Memory B cell (primary cell): Measurements from ENCODE around the gene TLE1.

Experiments used
- ATAC-seq: fragments of 150-1000 bp; cut with Tn5 transposase; 2 replicates; pipeline ENCODE4 v1.10.0; 2021; ENCODE audit warnings: low read depth, mild to moderate bottlenecking, moderate library complexity
- DNase-seq, 2 donors: peaks; one replicate each; pipeline ENCODE4 v3.0.0; 2022; ENCODE audit warnings: low spot score in 2 of 2
- H3K27ac Mint-ChIP-seq: one replicate; pipeline ENCODE4 v1.8.0; 2022; ENCODE audit warnings: mild to moderate bottlenecking, moderate library complexity, mixed read lengths
- H3K27me3 Mint-ChIP-seq: one replicate; pipeline ENCODE4 v1.8.0; 2022; ENCODE audit warnings: mixed read lengths
- H3K36me3 Mint-ChIP-seq: one replicate; pipeline ENCODE4 v1.8.0; 2022; ENCODE audit warnings: mild to moderate bottlenecking, mixed read lengths
- H3K4me1 Mint-ChIP-seq: one replicate; pipeline ENCODE4 v1.8.0; 2022; ENCODE audit warnings: mixed read lengths
- H3K4me3 Mint-ChIP-seq: one replicate; pipeline ENCODE4 v1.8.0; 2022; ENCODE audit warnings: mild to moderate bottlenecking, moderate library complexity, mixed read lengths
- H3K9me3 Mint-ChIP-seq: one replicate; pipeline ENCODE4 v1.8.0; 2022; ENCODE audit warnings: mixed read lengths

Gene TLE1

GRCh38 chr9:81549500-81550206 lies 139.7 kb downstream of the TLE1 start:
- DNase-seq: no peak
- H3K27ac Mint-ChIP-seq: no peak overlapping the region
- H3K4me3 Mint-ChIP-seq: no peak overlapping the region
- H3K27me3 Mint-ChIP-seq: no peaks in the 10 kb centered on the region
- H3K9me3 Mint-ChIP-seq: no peaks in the 10 kb centered on the region
- H3K36me3 Mint-ChIP-seq: no peaks in the 10 kb centered on the region
- H3K4me1 Mint-ChIP-seq: peaks cover 5% of the 10 kb centered on the region
- no peak for ATAC-seq

- DNase-seq: no peak
- Mint-ChIP-seq H3K9me3 (no peaks in the 10 kb centered on the region), H3K27me3 (no peaks in the 10 kb centered on the region), H3K4me3 (no peak overlapping the region), H3K4me1 (peaks cover 5% of the 10 kb centered on the region), H3K27ac (no peak overlapping the region), H3K36me3 (no peaks in the 10 kb centered on the region)
- no peak for ATAC-seq
These were observed 140.4 kb downstream of the TLE1 start for GRCh38 chr9:81548911-81549310.

DNA sequence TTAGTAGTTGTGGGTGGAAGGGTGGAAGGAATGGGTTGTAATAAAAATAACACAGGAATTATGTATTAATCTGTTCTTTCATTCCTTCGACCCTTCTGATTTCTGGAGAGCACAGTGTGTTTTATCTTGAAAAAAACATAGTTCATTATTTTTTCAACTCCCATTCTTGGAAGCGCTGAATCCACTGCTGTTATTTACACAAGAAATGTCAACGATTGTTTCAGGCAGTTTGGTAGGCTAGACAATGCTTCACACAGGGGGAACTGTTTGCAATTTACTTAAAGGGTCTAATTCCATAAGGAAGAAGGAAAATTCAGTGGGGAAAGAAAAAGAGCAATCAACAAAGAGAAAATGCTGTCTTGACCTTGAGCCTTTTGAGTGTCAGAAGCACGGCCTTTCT lies 142.9 kb downstream of the TLE1 start:
- Mint-ChIP-seq H3K36me3 (no peaks in the 10 kb centered on the region), H3K4me3 (no peak overlapping the region), H3K27ac (no peak overlapping the region), H3K27me3 (no peaks in the 10 kb centered on the region), H3K4me1 (peaks cover 5% of the 10 kb centered on the region), H3K9me3 (no peaks in the 10 kb centered on the region)
- ATAC-seq (no peak), DNase-seq (no peak)

DNA sequence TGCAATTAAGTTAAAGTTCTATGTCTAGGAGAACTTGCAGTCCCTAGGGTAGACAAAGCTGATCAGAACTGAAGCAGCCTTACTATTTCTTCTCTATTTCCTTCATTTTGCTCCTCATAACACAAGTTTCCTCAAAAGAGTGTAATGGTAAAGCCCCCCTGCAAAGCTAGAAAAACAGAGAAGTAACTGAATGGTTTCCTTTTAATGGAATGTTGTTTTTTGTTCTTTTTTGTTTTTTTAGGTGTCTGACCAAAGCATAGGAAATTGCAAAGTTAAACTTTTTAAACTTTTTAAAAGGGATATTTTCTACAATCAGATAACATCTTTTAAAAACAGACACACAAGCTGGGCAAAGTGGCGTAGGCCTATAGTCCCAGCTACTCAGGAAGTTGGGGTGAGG lies 145.7 kb downstream of the TLE1 start:
- ATAC-seq (no peak), DNase-seq (no peak)
- no peaks in the 10 kb centered on the region for H3K9me3 Mint-ChIP-seq
- H3K36me3 Mint-ChIP-seq: no peaks in the 10 kb centered on the region
- no peak overlapping the region for H3K27ac Mint-ChIP-seq
- no peak overlapping the region for H3K4me3 Mint-ChIP-seq
- H3K4me1 Mint-ChIP-seq: no peaks in the 10 kb centered on the region
- no peaks in the 10 kb centered on the region for H3K27me3 Mint-ChIP-seq

GRCh38 chr9:81542118-81542889 lies 147.0 kb downstream of the TLE1 start:
- ATAC-seq: no peak
- no peaks in the 10 kb centered on the region for H3K36me3 Mint-ChIP-seq
- H3K4me3 Mint-ChIP-seq: no peak overlapping the region
- H3K4me1 Mint-ChIP-seq: no peaks in the 10 kb centered on the region
- no peak overlapping the region for H3K27ac Mint-ChIP-seq
- H3K9me3 Mint-ChIP-seq: no peaks in the 10 kb centered on the region
- H3K27me3 Mint-ChIP-seq: no peaks in the 10 kb centered on the region
- no peak for DNase-seq

GRCh38 chr9:81540142-81540710 lies 149.1 kb downstream of the TLE1 start:
- Mint-ChIP-seq H3K27me3 (no peaks in the 10 kb centered on the region), H3K4me1 (no peaks in the 10 kb centered on the region), H3K36me3 (no peaks in the 10 kb centered on the region), H3K4me3 (no peak overlapping the region), H3K9me3 (no peaks in the 10 kb centered on the region), H3K27ac (no peak overlapping the region)
- DNase-seq (no peak), ATAC-seq (no peak)

- no peak overlapping the region for H3K4me3 Mint-ChIP-seq
- H3K4me1 Mint-ChIP-seq: no peaks in the 10 kb centered on the region
- no peaks in the 10 kb centered on the region for H3K36me3 Mint-ChIP-seq
- DNase-seq (no peak), ATAC-seq (no peak)
- no peak overlapping the region for H3K27ac Mint-ChIP-seq
- no peaks in the 10 kb centered on the region for H3K9me3 Mint-ChIP-seq
- no peaks in the 10 kb centered on the region for H3K27me3 Mint-ChIP-seq
These were observed 150.0 kb downstream of the TLE1 start for GRCh38 chr9:81539317-81539716.

DNA sequence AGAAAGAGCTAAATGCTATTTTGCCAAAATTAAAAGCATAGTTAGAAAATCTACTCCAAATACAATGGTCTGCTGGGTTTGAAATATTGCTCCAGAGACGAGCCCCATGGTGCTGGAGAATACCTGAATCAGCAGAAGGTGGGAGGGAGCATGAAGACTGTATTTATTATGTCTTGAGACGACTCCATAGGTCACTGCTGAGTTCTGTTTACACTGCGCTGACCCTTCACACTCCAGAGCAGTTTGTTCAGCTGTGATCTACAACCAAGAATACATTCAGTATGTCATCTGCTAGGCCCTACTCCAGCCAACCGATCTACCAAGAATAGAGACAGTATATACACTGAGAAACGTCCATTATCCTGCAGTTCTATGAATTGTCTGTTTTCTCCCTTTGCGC lies 150.5 kb downstream of the TLE1 start:
- Mint-ChIP-seq H3K4me1 (no peaks in the 10 kb centered on the region), H3K27ac (no peak overlapping the region), H3K9me3 (no peaks in the 10 kb centered on the region), H3K36me3 (no peaks in the 10 kb centered on the region), H3K4me3 (no peak overlapping the region), H3K27me3 (no peaks in the 10 kb centered on the region)
- ATAC-seq (no peak), DNase-seq (no peak)

- Mint-ChIP-seq H3K27me3 (no peaks in the 10 kb centered on the region), H3K4me1 (no peaks in the 10 kb centered on the region), H3K27ac (no peak overlapping the region), H3K9me3 (no peaks in the 10 kb centered on the region), H3K4me3 (no peak overlapping the region), H3K36me3 (no peaks in the 10 kb centered on the region)
- ATAC-seq: no peak
- no peak for DNase-seq
These were observed 151.4 kb downstream of the TLE1 start for GRCh38 chr9:81537964-81538363.

DNA sequence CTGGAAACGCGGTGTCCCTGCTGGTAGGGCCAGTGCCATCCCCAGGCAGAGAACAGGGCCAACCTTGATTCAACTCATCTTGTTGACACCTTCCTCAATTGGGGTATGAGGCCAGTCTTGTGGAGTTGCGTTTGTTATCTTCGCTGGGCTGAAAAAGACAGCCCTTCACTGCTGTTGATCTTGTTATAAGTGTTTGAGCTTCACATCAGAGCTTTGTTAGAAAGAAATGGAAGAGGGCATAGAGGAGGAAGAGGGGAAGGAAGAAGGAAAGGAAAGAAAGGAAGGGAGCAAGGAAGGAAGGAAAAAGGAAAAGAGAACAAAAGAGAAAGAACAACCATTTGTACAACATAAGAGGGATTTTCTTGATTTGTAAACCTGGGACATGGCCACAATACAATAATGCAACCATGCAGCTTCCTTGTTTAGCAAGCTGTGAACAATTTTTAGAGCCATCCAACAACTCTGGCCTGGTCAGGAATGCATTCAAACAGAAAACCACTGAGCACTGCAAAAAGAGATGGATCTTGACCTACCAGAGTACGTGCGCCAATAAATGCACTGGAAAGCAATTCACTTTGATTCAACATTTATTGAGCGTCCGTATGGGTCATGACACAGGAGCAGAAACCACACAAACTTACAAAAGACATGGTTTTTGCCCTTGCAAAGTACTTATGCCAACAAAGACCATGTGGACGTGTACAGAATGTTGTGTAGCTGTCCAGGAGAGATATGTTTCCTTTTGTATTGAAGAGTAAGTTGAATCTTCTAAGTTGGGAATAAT lies 152.9 kb downstream of the TLE1 start:
- peaks cover under 1% of the 10 kb centered on the region for H3K4me1 Mint-ChIP-seq
- no peak for DNase-seq
- no peaks in the 10 kb centered on the region for H3K27me3 Mint-ChIP-seq
- no peak overlapping the region for H3K4me3 Mint-ChIP-seq
- no peak for ATAC-seq
- no peak overlapping the region for H3K27ac Mint-ChIP-seq
- no peaks in the 10 kb centered on the region for H3K36me3 Mint-ChIP-seq
- H3K9me3 Mint-ChIP-seq: no peaks in the 10 kb centered on the region

GRCh38 chr9:81535542-81536241 lies 153.7 kb downstream of the TLE1 start:
- Mint-ChIP-seq H3K4me1 (peaks cover 8% of the 10 kb centered on the region), H3K4me3 (no peak overlapping the region), H3K27ac (no peak overlapping the region), H3K27me3 (no peaks in the 10 kb centered on the region), H3K9me3 (no peaks in the 10 kb centered on the region), H3K36me3 (no peaks in the 10 kb centered on the region)
- DNase-seq (no peak), ATAC-seq (no peak)

DNA sequence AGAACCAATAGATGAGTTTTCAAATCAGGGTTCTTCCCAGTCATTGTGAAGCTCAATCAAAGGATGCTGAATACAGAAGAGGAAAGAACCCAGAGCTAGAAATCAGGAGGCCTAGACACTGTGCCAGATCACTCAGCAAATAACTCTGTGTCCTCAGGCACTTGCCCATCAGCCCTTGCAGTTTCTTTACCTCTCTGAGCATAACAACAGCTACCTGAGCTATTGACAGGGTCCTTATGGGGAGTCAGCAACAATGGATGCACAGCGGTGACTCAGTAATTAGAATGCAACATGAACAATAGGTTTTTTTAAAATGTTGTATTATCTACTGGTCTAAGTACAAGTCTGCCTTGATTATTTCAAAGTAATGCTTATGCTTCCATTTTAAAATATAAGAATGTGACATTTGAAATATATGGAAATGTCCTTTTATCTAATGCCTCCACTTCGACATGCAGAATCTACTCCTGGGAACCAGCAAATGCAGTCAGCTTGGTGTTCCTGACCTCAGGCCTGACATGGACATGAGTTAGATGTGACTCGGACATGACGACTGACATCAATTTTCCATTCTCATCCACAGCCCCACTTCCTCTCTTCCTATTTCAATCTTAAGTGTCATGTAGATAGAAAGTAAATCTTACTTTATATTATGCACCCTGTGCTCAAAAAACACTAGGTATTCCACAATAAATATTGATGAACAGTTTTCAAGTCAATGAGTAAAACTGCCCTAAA lies 155.0 kb downstream of the TLE1 start:
- no peak for DNase-seq
- H3K27ac Mint-ChIP-seq: no peak overlapping the region
- H3K36me3 Mint-ChIP-seq: no peaks in the 10 kb centered on the region
- ATAC-seq: no peak
- no peaks in the 10 kb centered on the region for H3K27me3 Mint-ChIP-seq
- H3K4me3 Mint-ChIP-seq: no peak overlapping the region
- H3K9me3 Mint-ChIP-seq: no peaks in the 10 kb centered on the region
- H3K4me1 Mint-ChIP-seq: peaks cover 16% of the 10 kb centered on the region
